IgD-negative memory B cell (primary cell): ENCODE results near the gene PTGR2. TPM values are rescaled to one million over a fixed set of nuclear protein-coding genes. Genes with fewer than 3 reads are reported as not detected.
A peak's percentile ranks its signal among the peaks of the same experiment; 100 is the strongest.
"Not testable (repeated sequence)": the region's sequence is repeated elsewhere in the genome, so short reads cannot be mapped to it uniquely, and the experiment has no call there.

Source experiments
- H3K27ac Mint-ChIP-seq, 3 donors: one replicate each; pipeline ENCODE4 v1.8.0; 2020 to 2022; ENCODE audit warnings: mild to moderate bottlenecking in 3 of 3, mixed read lengths in 3 of 3, moderate library complexity in 1 of 3
- H3K27me3 Mint-ChIP-seq: one replicate; pipeline ENCODE4 v1.8.0; 2021; ENCODE audit warnings: mixed read lengths
- H3K36me3 Mint-ChIP-seq: one replicate; pipeline ENCODE4 v1.8.0; 2020; ENCODE audit warnings: mild to moderate bottlenecking, mixed read lengths
- H3K4me1 Mint-ChIP-seq, 3 donors: one replicate each; pipeline ENCODE4 v1.8.0; 2020 to 2022; ENCODE audit warnings: mixed read lengths in 3 of 3, mild to moderate bottlenecking in 1 of 3
- H3K4me3 Mint-ChIP-seq, 4 donors: one replicate each; pipeline ENCODE4 v1.8.0; 2020 to 2022; ENCODE audit warnings: mild to moderate bottlenecking in 4 of 4, mixed read lengths in 4 of 4, moderate library complexity in 3 of 4
- H3K9me3 Mint-ChIP-seq, 3 donors: one replicate each; pipeline ENCODE4 v1.8.0; 2020 to 2021; ENCODE audit warnings: mixed read lengths in 3 of 3, mild to moderate bottlenecking in 1 of 3
- polyA plus RNA-seq: library from polyadenylated mRNA; unstranded; fragments of 300-500 nt; fragmentation: Illumina TruSeq; gene quantifications from one replicate; pipeline ENCODE4 v1.2.3, GENCODE V29; 2021

Gene PTGR2
- polyA plus RNA-seq, 1 donor from 2014 or later = 2.0 TPM

GRCh38 chr14:73824127-73824526, 27.5 kb upstream of the PTGR2 start:
- Mint-ChIP-seq H3K9me3 (no peaks in the 10 kb centered on the region), H3K4me3 (no peak overlapping the region), H3K36me3 (no peaks in the 10 kb centered on the region), H3K4me1 (peaks cover 0 to 2% (median 1%) of the 10 kb centered on the region in 3 donors), H3K27ac (no peak overlapping the region), H3K27me3 (no peaks in the 10 kb centered on the region)

DNA sequence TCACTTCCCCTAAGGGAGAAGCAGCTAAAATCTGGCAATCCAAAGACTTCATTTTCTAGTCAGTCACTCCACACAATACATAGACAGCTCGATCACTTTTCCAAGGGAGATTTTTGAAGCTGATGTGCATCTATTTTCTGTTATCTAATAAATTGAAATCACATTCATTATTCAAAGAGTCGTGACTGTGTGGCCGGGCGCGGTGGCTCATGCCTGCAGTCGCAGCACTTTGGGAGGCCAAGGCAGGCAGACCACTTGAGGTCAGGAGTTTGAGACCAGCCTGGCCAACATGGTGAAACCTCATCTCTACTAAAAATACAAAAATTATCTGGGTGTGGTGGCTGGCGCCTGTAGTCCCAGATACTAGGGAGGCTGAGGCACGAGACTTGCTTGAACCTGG, 27.1 kb upstream of the PTGR2 start:
- no peaks in the 10 kb centered on the region for H3K9me3 Mint-ChIP-seq
- H3K36me3 Mint-ChIP-seq = no peaks in the 10 kb centered on the region
- H3K27me3 Mint-ChIP-seq = no peaks in the 10 kb centered on the region
- peaks cover 0 to 2% (median 1%) of the 10 kb centered on the region in 3 donors for H3K4me1 Mint-ChIP-seq
- no peak overlapping the region for H3K27ac Mint-ChIP-seq
- H3K4me3 Mint-ChIP-seq = no peak overlapping the region

- H3K9me3 Mint-ChIP-seq = no peaks in the 10 kb centered on the region
- H3K36me3 Mint-ChIP-seq = no peaks in the 10 kb centered on the region
Observed at GRCh38 chr14:73825551-73826188, 26.0 kb upstream of the PTGR2 start.

DNA sequence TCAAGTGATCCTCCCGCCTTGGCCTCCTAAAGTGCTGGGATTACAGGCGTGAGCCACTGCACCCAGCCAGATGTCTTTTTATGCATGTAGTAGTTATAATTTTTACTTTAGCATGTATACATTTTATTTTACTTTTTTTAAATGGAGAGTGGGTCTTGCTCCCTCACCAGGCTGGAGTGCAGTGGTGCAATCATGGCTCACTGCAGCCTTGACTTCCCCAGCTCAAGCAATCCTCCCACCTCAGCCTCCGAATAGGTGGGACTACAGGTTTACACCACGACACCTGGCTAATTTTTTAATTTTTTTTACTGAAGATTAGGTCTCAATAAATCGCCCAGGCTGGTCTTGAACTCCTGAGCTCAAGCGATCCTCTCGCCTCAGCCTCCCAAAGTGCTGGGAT, 24.4 kb upstream of the PTGR2 start:
- H3K4me3 Mint-ChIP-seq, H3K36me3 Mint-ChIP-seq, H3K27me3 Mint-ChIP-seq, H3K9me3 Mint-ChIP-seq, H3K4me1 Mint-ChIP-seq, H3K27ac Mint-ChIP-seq: not testable (repeated sequence)

More at GRCh38 chr14:73825551-73826188, 26.0 kb upstream of the PTGR2 start:
- H3K27me3 Mint-ChIP-seq = no peaks in the 10 kb centered on the region
- H3K4me1 Mint-ChIP-seq = peaks cover 4 to 7% (median 5%) of the 10 kb centered on the region in 3 donors
- H3K4me3 Mint-ChIP-seq = no peak overlapping the region
- H3K27ac Mint-ChIP-seq = no peak overlapping the region

DNA sequence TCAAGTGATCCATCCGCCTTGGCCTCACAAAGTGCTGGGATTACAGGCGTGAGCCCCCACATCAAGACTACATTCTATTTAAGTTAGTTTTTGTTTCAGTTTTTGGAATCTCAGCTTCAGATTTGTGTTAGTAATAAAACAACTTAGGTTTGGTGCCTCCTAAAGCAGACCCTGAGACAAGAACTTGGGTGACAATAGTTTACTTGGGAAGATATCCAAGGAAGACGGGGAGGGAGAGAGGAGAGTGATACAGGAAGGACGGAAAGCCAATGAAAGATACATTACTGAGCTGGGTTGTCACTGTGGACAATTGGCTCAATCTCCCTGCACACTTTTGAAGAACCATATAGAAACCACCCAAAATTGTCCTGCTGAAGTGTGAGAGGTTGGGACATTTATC, 22.6 kb upstream of the PTGR2 start:
- Mint-ChIP-seq H3K27ac (peak overlapping the region in 1 of 3 donors; percentile 38), H3K4me1 (peaks cover 4 to 7% (median 5%) of the 10 kb centered on the region in 3 donors), H3K27me3 (no peaks in the 10 kb centered on the region)

DNA sequence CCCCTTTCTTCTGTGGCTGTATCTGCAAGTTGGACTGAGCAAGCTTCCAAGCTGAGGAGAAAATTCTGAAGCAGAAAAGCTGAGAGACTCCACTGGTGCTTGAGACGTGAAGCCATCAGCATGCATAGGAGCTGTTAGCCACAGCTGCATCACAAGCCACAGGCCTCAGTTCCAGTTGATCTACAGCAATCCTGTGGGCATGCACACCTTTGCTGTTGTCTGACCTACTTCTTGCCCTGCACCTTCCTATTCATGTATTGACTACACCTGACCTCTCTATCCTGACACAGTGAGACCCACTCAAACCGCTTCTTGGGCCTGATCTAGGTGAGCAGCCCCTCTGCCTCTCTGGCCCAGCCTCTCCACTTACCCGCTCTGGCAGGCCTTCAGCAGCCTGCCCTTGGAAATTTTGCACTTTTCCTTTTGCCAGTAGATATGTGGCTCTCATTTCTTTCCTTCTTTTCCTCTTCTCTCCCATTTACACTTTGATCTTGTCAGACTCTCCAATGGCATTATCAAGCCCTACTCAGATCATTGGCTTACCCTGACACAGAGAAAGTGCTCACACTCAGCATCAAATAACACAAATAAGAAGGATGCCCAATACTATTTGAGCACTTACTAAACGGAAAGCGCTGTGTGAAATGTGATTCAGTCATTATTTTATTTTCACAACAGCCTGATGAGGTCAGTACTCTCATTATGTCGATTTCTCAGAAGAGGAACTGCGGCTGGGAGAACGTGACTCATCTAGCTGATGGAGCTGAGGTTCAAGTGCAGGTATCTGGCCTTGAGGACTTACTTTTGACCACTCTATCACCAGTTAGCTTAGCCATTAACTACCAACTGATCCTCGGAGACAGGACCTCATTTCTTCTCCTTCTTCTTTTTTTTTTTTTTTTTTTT, 21.9 kb upstream of the PTGR2 start:
- Mint-ChIP-seq H3K36me3 (no peaks in the 10 kb centered on the region), H3K4me3 (no peak overlapping the region), H3K4me1 (peaks cover 4 to 7% (median 5%) of the 10 kb centered on the region in 3 donors), H3K27ac (no peak overlapping the region), H3K27me3 (no peaks in the 10 kb centered on the region), H3K9me3 (no peaks in the 10 kb centered on the region)

More for the DNA sequence above, 22.6 kb upstream of the PTGR2 start:
- Mint-ChIP-seq H3K4me3 (no peak overlapping the region), H3K36me3 (no peaks in the 10 kb centered on the region), H3K9me3 (no peaks in the 10 kb centered on the region)

DNA sequence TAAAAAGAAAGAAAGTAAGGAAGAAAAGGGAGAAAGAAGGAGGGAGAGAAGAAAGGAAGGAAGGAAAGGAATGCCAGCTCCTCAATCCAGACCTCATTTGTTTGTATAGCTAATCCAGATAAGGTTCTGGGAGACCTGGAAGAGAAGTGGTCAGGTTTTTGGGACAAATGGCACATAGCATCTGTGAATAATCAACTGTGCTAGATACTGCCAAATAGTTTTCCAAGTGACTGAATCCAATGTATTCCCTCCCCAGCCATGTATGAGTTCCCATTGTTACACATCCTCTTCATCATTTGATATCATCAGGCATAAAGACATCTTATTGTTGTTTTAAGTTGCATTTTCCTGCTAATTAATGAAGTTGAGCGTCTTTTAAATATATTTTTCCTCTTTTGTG, 18.6 kb upstream of the PTGR2 start:
- H3K36me3 Mint-ChIP-seq = no peaks in the 10 kb centered on the region
- no peak overlapping the region for H3K4me3 Mint-ChIP-seq
- peaks cover 4 to 5% (median 4%) of the 10 kb centered on the region in 3 donors for H3K4me1 Mint-ChIP-seq
- no peaks in the 10 kb centered on the region for H3K9me3 Mint-ChIP-seq
- no peak overlapping the region for H3K27ac Mint-ChIP-seq
- H3K27me3 Mint-ChIP-seq = no peaks in the 10 kb centered on the region

DNA sequence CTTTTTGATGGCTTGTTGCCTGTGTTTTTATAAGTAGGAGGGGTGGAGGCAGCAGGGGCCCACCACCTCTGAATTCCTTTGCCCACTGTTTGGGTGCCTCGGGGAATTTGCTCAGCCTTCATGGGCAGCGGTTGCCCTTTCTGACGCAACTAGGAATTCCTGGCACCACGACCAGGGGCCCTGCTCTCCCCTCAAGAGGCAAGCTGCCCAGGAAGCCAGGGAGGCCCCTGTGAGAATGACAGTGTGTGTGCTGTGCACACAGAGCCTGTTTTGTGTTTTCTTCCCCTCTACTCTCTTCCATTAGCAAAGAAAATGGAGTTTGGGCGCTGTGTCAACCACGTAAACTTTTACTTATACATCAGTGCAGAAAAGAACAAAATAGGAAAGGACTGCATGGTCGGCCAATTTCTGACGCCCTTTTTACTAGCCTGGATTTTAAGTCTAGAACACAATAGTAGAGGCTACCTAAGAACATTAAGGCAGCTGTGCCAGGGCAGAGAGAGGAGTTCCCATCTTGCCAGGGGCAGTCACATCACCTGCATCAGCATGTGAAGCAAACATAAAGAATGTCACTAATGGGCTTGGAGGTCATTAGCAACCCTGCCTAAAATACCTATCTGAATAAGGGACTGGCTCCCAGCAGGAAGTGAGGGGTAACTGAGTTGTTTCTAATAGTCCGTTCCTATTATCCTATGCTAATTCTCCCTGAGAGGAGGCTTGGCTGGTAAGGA, 17.9 kb upstream of the PTGR2 start:
- H3K9me3 Mint-ChIP-seq = no peaks in the 10 kb centered on the region
- H3K36me3 Mint-ChIP-seq = no peaks in the 10 kb centered on the region
- peaks cover 4 to 5% (median 4%) of the 10 kb centered on the region in 3 donors for H3K4me1 Mint-ChIP-seq
- H3K27ac Mint-ChIP-seq = no peak overlapping the region
- H3K27me3 Mint-ChIP-seq = no peaks in the 10 kb centered on the region
- peak overlapping the region in 1 of 4 donors; percentile 67 for H3K4me3 Mint-ChIP-seq

- Mint-ChIP-seq H3K9me3 (no peaks in the 10 kb centered on the region), H3K36me3 (no peaks in the 10 kb centered on the region), H3K4me1 (peaks cover 4 to 5% (median 4%) of the 10 kb centered on the region in 3 donors), H3K27ac (no peak overlapping the region), H3K4me3 (no peak overlapping the region), H3K27me3 (no peaks in the 10 kb centered on the region)
Observed at GRCh38 chr14:73834261-73834625, 17.4 kb upstream of the PTGR2 start.

DNA sequence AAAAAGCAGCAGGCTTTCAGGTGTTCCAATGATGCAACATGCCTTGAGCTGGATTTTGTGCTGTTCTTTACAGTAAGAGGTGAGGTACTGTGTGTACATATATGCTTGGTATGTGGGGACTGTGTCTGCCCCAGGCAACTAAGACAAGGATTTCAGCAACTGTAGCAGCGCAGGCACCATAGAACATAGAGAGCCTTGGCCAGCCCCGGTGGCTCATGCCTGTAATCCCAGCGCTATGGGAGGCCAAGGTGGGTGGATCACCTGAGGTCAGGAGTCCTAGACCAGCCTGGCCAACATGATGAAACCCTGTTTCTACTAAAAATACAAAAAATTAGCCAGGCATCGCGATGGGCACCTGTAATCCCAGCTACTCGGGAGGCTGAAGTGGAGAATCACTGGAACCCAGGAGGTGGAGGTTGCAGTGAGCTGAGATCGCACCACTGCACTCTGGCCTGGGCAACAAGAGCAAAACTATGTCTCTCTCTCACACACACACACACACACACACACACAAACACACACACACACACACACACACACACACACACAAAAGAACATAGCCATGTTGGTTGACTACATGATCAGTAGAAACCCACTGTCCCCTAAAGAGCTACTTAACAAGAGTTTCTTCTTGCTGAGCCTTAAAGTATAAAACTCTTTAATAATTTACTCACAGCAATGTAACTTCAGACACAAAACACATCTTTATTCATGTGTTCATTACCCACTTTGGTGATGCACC, 13.2 kb upstream of the PTGR2 start:
- not testable (repeated sequence) for H3K4me3 Mint-ChIP-seq, H3K4me1 Mint-ChIP-seq, H3K9me3 Mint-ChIP-seq, H3K27me3 Mint-ChIP-seq, H3K36me3 Mint-ChIP-seq, H3K27ac Mint-ChIP-seq

DNA sequence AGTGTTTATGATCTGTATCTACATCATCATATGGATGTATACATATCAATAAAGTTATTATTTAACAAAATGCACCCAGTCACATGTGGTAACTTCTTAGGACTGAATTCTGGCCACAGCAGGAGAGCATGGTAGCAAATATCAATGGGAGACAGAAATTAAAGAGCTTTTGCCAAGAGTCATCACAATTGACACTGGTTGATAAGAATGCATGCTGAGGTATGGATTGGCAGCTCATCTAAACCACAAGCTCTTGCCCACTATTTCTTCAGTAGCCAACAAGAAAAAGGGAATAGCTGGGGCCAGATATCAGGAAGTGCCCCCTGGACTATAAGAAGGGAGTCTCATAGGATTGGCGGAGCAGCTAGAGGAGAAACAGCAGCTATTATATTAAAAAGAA, 9.4 kb upstream of the PTGR2 start:
- Mint-ChIP-seq H3K36me3 (no peaks in the 10 kb centered on the region), H3K4me3 (no peak overlapping the region), H3K9me3 (no peaks in the 10 kb centered on the region), H3K4me1 (no peaks in the 10 kb centered on the region), H3K27ac (no peak overlapping the region), H3K27me3 (no peaks in the 10 kb centered on the region)

GRCh38 chr14:73842851-73843250, 8.8 kb upstream of the PTGR2 start:
- no peak overlapping the region for H3K27ac Mint-ChIP-seq

DNA sequence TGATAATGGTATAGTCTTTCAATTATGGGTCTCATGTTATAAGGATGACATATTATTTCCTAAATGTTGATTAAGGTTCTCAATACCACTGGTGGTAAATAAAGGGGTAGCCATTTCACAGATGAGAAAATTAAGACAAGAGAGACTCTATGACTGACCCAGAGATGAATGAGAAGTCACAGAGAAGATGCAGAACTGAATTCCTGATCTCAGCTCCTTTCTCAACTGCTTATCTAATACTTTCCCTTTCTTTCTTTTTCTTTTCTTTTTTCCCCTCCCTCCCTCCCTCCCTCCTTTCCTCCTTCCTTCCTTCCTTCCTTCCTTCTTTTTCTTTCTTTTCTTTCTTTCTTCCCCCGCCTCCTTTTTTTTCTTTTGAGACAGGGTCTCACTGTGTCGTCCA, 8.3 kb upstream of the PTGR2 start:
- H3K4me3 Mint-ChIP-seq = no peak overlapping the region
- H3K9me3 Mint-ChIP-seq = no peaks in the 10 kb centered on the region
- peaks cover 2% of the 10 kb centered on the region for H3K27me3 Mint-ChIP-seq
- no peaks in the 10 kb centered on the region for H3K4me1 Mint-ChIP-seq
- H3K27ac Mint-ChIP-seq = no peak overlapping the region
- H3K36me3 Mint-ChIP-seq = no peaks in the 10 kb centered on the region

More at GRCh38 chr14:73842851-73843250, 8.8 kb upstream of the PTGR2 start:
- Mint-ChIP-seq H3K9me3 (no peaks in the 10 kb centered on the region), H3K36me3 (no peaks in the 10 kb centered on the region), H3K4me1 (no peaks in the 10 kb centered on the region), H3K4me3 (no peak overlapping the region), H3K27me3 (peaks cover 2% of the 10 kb centered on the region)

DNA sequence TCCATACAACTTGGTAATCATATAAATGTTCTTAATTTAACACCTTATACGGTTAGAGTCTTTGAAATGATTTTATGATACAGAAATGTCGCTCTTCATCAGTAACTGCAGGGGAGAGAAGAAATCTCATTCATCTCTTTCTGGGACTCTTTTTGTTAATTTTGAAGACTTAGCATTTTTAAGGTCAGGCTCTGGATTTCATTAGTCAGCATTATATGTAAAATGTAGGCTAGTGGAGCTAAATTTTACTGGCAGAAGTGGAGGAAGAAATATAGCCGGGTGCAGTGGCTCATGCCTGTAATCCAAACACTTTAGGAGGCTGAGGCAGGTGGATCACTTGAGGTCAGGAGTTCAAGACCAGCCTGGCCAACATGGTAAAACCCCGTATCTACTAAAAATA, 4.7 kb upstream of the PTGR2 start:
- H3K36me3 Mint-ChIP-seq = peaks cover 2% of the 10 kb centered on the region
- H3K27me3 Mint-ChIP-seq = peaks cover 2% of the 10 kb centered on the region
- H3K4me1 Mint-ChIP-seq = peaks cover 8 to 9% (median 8%) of the 10 kb centered on the region in 3 donors
- H3K4me3 Mint-ChIP-seq = peak overlapping the region in 1 of 4 donors; percentile 11
- no peaks in the 10 kb centered on the region for H3K9me3 Mint-ChIP-seq
- H3K27ac Mint-ChIP-seq = no peak overlapping the region
